Measurements from ENCODE around the gene CTDSP2. TPM values are rescaled to one million over a fixed set of nuclear protein-coding genes. Genes with fewer than 3 reads are reported as not detected.
A peak's percentile ranks its signal among the peaks of the same experiment; 100 is the strongest.

The CTDSP2 gene
- total and polyA plus RNA-seq, 3 donors from 2014 or later, result 103 to 140 (median 123) TPM

- peaks cover 5% of the 10 kb centered on the region for H3K4me1 ChIP-seq
- DNase-seq, result no peak
- no peak for TF ChIP-seq POLR2A (IDR thresholded peaks at IDR 0.05)
- TF ChIP-seq, protein P1, sequence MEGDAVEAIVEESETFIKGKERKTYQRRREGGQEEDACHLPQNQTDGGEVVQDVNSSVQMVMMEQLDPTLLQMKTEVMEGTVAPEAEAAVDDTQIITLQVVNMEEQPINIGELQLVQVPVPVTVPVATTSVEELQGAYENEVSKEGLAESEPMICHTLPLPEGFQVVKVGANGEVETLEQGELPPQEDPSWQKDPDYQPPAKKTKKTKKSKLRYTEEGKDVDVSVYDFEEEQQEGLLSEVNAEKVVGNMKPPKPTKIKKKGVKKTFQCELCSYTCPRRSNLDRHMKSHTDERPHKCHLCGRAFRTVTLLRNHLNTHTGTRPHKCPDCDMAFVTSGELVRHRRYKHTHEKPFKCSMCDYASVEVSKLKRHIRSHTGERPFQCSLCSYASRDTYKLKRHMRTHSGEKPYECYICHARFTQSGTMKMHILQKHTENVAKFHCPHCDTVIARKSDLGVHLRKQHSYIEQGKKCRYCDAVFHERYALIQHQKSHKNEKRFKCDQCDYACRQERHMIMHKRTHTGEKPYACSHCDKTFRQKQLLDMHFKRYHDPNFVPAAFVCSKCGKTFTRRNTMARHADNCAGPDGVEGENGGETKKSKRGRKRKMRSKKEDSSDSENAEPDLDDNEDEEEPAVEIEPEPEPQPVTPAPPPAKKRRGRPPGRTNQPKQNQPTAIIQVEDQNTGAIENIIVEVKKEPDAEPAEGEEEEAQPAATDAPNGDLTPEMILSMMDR (IDR thresholded peaks at IDR 0.05), result no peak
- no peaks in the 10 kb centered on the region for H3K36me3 ChIP-seq (ENCODE audit: low read depth, missing control alignments)
- intact Hi-C loops (cut with DNase I; ENCODE audit: low total_unique reads), result loop anchor here (10.0 kb wide), 1 partner anchor 95 kb away; no protein-coding TSS in a partner anchor
- 95 to 97% methylated on average over 3 of the region's 3 CpGs for WGBS, 2 donors
- no peaks in the 10 kb centered on the region for H3K9me3 ChIP-seq
- H3K4me3 ChIP-seq, result no peak overlapping the region
- H3K27me3 ChIP-seq, result no peaks in the 10 kb centered on the region
- no peak overlapping the region for H3K27ac ChIP-seq
These were observed 37.1 kb downstream of the CTDSP2 start for GRCh38 chr12:57809425-57809824.

DNA sequence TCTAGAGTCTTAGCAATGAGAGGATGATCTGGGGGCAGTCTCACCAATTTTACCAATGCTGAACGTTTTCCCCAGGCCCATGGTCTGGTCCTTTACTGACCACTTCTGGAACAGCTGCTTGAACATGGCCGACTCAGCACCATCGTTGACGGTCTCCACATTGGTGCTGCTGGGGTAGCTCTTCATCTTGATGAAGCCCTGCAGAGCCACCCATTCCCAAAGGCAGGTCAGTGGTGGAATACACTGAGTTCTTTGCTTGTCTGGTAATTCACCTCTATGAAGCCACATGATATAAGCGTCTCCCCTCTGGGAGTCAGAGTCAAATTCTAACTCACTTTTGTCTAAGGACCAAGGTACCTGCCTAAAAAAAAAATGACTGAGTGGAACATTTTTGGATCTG, 38.2 kb downstream of the CTDSP2 start:
- no peak for TF ChIP-seq POLR2A (IDR thresholded peaks at IDR 0.05)
- TF ChIP-seq, protein P1 (IDR thresholded peaks at IDR 0.05), result no peak
- H3K27ac ChIP-seq, result no peak overlapping the region

DNA sequence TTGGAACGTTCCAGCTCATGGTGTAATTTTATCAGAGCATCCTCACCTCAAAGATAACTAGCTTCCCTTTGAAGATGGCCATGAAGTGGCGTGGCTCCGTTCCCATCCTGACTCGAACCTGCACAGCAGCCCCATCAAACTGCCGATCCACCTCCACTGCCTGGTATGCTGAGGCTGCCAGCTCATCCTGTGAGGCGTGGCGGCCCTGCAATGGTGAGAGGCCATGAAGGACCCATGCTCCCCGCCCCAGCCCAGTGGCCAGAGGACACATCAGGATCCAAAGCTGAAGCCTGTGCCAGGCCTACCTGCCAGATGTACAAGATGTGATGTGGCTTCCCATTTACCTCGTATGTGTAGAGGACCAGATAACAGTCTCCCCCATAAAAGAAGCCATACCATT, 39.2 kb downstream of the CTDSP2 start:
- Histone ChIP-seq H3K27me3 (no peaks in the 10 kb centered on the region), H3K36me3 (ENCODE audit: low read depth, missing control alignments) (no peaks in the 10 kb centered on the region), H3K4me3 (no peak overlapping the region), H3K4me1 (no peaks in the 10 kb centered on the region), H3K27ac (no peak overlapping the region), H3K9me3 (no peaks in the 10 kb centered on the region)
- intact Hi-C loops (cut with DNase I; ENCODE audit: low total_unique reads), result loop anchor here (10.0 kb wide), 1 partner anchor 98 kb away; no protein-coding TSS in a partner anchor
- no peak for DNase-seq
- no peak for TF ChIP-seq POLR2A (IDR thresholded peaks at IDR 0.05)
- TF ChIP-seq, protein P1 (IDR thresholded peaks at IDR 0.05), result no peak
- 90 to 93% methylated on average over 4 to 9 of the region's 9 CpGs for WGBS, 2 donors

More for the DNA sequence above, 38.2 kb downstream of the CTDSP2 start:
- Histone ChIP-seq H3K4me3 (no peak overlapping the region), H3K36me3 (ENCODE audit: low read depth, missing control alignments) (no peaks in the 10 kb centered on the region), H3K27me3 (no peaks in the 10 kb centered on the region), H3K9me3 (no peaks in the 10 kb centered on the region), H3K4me1 (no peaks in the 10 kb centered on the region)
- intact Hi-C loops (cut with DNase I; ENCODE audit: low total_unique reads), result loop anchor here (10.0 kb wide), 1 partner anchor 96 kb away; no protein-coding TSS in a partner anchor
- WGBS, 2 donors, result 92 to 95% methylated on average over 5 of the region's 5 CpGs
- DNase-seq, result no peak

GRCh38 chr12:57806677-57807076, 39.9 kb downstream of the CTDSP2 start:
- Histone ChIP-seq H3K4me3 (no peak overlapping the region), H3K9me3 (no peaks in the 10 kb centered on the region), H3K36me3 (ENCODE audit: low read depth, missing control alignments) (no peaks in the 10 kb centered on the region), H3K4me1 (no peaks in the 10 kb centered on the region), H3K27me3 (no peaks in the 10 kb centered on the region), H3K27ac (no peak overlapping the region)
- no peak for TF ChIP-seq POLR2A (IDR thresholded peaks at IDR 0.05)
- TF ChIP-seq, protein P1 (IDR thresholded peaks at IDR 0.05), result no peak
- no peak for DNase-seq
- intact Hi-C loops (cut with DNase I; ENCODE audit: low total_unique reads), result loop anchor here (10.0 kb wide), 1 partner anchor 98 kb away; no protein-coding TSS in a partner anchor
- 98% methylated on average over 3 of the region's 3 CpGs for WGBS, 2 donors

DNA sequence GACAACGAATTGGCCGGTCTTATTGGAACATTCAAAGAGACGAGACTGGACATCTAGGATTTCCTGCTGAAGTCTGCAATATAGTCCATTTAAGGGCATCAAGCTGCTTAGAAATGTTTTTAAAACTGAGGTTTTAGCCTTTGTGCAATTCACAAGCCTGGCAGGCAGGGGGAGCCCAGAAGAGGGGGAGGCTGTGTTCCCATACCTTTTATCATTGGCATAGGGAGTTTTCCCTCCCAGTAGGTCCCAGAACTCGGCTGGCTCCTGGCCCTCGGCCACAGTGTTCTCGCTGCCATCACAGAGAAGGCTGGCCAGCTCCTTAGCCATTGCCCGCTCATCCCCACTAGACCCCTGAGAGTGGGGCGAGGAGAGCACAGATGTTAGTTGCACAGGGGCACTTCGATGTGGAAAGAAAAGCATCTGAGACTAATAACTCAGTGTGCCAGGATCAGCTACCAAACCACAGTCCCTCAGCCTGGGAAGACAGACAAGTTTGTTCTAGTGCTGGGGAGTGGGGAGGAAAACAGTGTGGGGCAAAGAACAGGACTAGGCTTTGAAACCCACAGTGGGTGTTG, 43.1 kb downstream of the CTDSP2 start:
- TF ChIP-seq POLR2A (IDR thresholded peaks at IDR 0.05), result no peak
- TF ChIP-seq, protein P1 (IDR thresholded peaks at IDR 0.05), result peak; percentile 55 to 76 (median 66)
- H3K36me3 ChIP-seq (ENCODE audit: low read depth, missing control alignments), result no peaks in the 10 kb centered on the region
- intact Hi-C loops (cut with DNase I; ENCODE audit: low total_unique reads), result loop anchor here (10.0 kb wide), 1 partner anchor 101 kb away; no protein-coding TSS in a partner anchor

More for the DNA sequence above, 43.1 kb downstream of the CTDSP2 start:
- no peak overlapping the region for H3K27ac ChIP-seq
- 48 to 60% methylated on average over 9 of the region's 9 CpGs for WGBS, 2 donors
- no peaks in the 10 kb centered on the region for H3K9me3 ChIP-seq
- H3K4me3 ChIP-seq, result no peak overlapping the region
- DNase-seq, result peak; percentile 69
- H3K4me1 ChIP-seq, result no peaks in the 10 kb centered on the region
- H3K27me3 ChIP-seq, result no peaks in the 10 kb centered on the region
